Measurements from ENCODE around the gene TAAR2. TPM values are rescaled to one million over a fixed set of nuclear protein-coding genes. Genes with fewer than 3 reads are reported as not detected.
"Not testable (repeated sequence)": the region's sequence is repeated elsewhere in the genome, so short reads cannot be mapped to it uniquely, and the experiment has no call there.

Gene TAAR2, protein sequence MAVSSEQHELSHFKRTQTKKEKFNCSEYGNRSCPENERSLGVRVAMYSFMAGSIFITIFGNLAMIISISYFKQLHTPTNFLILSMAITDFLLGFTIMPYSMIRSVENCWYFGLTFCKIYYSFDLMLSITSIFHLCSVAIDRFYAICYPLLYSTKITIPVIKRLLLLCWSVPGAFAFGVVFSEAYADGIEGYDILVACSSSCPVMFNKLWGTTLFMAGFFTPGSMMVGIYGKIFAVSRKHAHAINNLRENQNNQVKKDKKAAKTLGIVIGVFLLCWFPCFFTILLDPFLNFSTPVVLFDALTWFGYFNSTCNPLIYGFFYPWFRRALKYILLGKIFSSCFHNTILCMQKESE
- not detected in 2 replicates for total RNA-seq (2014; rRNA removed; shearing (Covaris generic))
- polyA plus RNA-seq (2015; cell fraction: cytosol; rRNA removed): not detected in 2 replicates
- not detected in 2 replicates for polyA plus RNA-seq (2015; cell fraction: nucleus; rRNA removed)

DNA sequence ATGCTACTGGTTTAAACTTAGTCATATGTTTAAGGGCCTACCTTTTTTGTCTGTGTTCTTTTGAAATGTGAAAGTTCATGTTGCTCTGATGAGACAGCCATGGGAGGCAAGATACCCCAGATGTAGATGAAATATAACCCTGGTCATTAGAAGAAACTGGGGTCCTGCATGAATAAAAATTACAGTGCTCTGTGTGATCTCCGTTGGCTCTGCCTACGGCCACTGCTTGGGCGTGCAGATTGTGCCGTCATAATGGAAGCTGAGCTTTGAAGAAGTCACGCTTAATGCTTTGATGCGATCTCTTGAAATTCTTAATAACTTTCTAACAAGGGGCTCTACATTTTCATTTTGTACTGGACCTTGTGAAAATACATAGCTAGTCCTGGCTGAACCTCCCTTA lies at the start of gene TAAR2:
Gene TAAR2, minus strand, starts transcription at position 101 of the 400 bp plus-strand sequence. Its CDS starts 0 bp downstream, at position 101.
- no peak for DNase-seq (ENCODE audit: low read depth)

DNA sequence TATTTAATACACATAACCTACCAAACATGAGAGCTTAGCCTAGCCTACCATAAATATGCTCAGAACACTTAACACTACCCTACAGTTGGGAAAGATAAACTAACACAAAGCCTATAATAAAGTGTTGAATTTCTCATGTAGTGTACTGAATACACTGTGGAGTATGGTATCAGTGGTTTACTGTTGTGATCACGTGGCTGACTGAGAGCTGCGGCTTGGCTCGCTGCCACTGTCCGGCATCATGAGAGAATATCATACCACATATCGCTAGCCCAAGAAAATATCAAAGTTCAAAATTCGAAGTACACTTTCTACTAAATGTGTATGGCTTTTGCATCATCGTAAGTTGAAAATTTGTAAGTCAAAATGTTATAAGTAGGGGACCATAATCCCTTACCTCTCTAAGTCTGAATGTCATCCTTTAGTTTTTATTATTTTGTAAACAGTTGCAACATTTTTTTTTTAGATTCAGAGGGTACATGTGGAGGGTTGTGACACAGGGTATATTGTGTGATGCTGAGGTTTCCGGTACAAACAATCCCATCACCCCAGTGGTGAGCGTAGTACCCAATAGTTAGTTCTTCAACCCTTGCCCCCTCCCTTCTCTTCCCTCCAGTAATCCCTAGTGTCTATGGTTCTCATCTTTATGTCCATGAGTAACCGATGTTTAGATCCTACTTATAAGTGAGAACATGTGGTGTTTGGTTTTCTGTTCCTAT lies 49.5 kb upstream of the TAAR2 start:
- DNase-seq (ENCODE audit: low read depth): peak; percentile 46

DNA sequence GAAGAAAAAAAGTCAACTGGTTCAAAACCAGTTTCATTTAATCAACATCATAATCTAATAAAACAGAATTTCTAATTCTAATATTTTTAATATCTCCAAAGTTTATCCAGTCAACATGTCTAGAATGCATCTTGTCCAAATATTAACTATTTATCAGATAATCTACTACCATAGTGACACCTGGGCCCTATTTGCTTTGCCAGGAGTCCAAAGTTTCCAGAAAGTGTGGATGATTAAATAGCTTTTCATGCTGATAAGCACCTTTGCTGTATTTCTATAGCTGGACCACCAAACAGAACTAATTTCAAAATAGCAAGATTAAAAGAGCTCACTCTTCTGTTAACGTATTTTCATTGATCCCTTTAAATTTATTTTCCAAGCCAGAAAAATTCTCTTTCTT lies 47.2 kb upstream of the TAAR2 start:
- DNase-seq (ENCODE audit: low read depth): no peak

DNA sequence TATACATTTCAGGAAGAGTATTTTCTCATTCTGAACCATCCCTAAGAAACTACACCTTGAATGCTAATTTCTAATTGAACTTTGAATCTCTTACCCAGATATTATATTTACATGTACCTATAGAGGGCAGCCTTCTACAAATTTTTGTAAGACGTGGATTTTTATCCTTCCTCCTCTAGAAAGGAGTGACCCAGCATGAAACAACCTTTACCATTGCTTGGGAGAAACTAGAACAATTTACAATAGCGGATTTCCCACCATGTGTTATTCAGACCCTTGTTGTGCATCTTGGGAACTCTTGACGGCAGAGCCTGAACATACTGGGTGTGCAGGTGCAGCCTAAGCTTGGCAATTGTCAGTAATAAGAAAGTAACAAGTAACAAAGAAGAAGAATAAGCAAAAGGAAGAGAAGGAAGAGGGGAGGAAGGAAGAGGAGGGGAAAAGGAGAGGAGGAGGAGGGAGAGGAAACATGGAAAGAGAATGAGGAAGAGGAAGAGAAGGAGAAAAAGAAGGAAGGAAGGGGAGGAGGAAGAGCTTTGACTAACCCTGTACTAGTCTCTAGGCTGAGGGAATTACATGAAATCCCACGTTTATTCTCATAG lies 45.7 kb upstream of the TAAR2 start:
- peak; percentile 40 for DNase-seq (ENCODE audit: low read depth)

DNA sequence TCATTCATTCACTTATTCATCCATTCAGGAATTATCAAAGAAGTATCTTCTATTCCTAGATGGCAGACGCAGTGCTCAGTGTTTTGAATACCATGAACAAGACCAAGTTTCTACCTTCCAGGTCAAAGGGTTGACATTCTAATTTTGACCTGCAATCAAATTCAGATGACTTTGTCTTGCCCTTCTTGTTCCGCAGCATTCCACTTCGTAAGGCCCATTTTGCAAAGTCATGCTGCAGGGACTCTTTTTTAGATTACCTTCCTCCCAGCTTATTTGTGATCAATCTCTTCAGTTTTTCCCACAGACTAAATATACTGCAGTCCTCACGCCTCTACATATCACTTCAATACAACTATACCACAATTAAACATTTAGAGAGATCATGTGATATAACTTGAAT lies 42.0 kb upstream of the TAAR2 start:
- DNase-seq (ENCODE audit: low read depth): no peak

DNA sequence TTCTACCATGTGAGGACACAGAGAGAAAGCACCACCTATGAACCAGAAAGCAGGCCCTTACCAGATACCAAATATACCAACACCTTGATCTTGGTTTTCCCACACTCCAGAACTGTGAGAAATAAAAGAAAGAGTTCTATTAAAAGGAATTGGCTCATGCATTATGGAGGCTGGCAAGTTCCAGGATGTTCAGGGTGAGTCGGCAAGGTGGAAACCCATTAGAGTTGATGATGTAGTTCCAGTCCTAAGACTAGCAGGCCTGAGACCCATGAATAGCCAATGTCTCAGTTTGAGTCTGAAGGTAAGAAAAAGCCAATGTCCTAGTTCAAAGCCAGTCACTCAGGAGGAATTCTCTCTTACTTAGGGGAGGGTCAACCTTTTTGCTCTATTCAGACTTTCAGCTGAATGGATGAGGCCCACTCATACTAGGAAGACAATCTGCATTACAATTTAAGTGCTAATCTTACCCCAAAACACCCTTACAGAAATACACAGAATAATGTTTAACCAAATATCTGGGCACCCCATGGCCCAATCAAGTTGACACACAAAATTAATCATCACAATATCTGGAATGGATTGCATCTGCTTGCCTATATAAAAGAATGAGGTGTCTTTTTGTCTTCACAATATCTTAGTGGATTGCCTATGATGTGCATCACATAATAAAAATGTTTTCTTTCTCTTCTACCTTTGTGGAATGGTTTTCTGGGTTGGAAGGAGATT lies 40.4 kb upstream of the TAAR2 start:
- no peak for DNase-seq (ENCODE audit: low read depth)

DNA sequence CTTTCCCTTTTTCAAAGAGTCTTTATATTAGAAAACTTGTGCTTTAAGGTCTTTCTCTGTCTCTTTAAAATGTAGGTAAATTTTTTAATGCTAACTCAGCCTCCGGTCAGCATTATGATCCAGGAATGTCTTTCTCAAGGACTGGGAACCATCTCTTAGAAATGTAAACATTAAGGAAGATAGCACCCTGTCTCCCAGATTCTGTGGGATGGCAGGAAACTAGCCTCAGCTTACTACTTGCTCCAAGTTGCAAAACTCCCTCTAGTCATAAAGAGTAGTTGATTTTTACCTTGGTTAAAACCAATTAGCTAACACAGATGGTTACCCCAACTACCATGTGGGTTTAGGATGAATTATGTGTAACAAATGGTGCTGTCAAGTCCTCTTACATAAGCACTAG lies 39.6 kb upstream of the TAAR2 start:
- no peak for DNase-seq (ENCODE audit: low read depth)

DNA sequence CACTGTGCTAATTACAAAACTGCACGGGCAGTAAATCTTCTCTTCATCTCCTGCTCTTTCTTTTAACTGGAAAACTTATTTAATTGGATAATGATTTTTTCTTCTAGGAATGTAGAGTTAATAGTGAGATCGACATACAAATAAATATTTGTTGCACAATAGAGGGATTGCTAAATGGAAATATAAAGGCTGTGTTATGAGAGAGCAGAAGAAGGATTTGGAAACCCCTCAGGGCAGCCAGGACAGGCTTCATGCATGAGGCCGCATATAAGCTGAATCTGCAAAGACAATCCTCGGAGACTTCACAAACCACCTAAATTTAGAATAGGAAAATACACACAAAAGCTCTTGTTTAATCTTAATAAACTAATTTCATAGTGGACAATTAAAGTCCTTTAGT lies 37.8 kb upstream of the TAAR2 start:
- DNase-seq (ENCODE audit: low read depth): no peak

DNA sequence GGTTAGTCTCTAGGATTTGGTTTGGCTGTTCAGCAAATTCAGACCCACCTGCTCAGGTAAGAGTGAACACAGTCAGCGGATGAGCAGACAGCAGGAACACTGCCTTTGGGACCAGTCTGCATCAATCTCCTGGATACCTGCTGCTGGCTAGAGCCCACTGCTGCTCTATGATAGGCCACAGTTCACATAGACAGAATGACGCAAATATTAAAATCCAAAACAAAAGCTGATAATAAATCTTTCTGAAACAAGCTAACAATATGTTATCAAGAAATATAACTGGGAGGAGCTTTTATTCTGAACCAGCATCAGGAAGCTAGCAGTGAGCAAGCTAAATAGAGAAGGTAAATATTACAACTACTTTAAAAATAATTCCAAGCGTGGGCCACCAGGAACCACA lies 35.0 kb upstream of the TAAR2 start, which contains the start of gene TAAR1:
Gene TAAR1, minus strand, starts transcription at position 101 of the 400 bp plus-strand sequence. CDS start 13,179 bp downstream, outside the sequence.
- DNase-seq (ENCODE audit: low read depth): no peak

DNA sequence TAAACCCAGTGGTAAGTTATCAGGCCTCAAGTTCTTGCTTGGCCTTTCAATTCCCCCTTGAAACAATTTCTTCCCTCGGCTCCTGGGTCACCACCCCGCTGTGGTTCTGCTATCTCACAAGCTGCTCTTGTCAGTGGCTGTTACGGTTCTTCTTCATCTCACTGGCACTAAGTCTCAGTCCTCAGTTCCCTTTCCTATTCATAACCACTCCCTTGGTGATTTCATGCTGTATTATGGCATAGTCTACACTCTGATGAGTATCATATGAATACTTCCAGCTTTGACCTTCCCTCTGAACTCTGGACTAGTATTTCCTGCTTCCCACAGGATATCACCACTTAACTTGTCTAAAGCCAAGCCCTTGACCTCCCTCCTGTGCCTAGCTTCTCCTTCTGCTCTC lies 27.0 kb upstream of the TAAR2 start:
- DNase-seq (ENCODE audit: low read depth): no peak

DNA sequence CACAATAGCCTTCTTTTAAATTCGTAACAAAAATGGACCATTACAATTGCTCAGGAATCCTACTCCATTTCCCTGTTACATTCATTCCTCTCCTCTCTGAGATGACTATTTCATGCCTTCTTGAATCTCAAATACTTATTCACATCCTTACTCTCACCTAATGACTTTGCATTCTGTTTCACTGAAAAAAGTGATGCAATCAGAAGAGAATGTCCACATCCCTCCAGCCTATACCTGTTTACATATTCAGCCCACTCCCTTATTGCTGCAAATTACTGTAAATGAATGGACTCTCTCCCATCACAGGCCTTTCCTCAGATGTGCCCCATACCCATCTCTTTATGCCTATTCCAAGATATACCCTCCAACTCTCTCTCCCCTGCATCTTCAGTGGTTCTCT lies 26.4 kb upstream of the TAAR2 start:
- DNase-seq (ENCODE audit: low read depth): no peak

DNA sequence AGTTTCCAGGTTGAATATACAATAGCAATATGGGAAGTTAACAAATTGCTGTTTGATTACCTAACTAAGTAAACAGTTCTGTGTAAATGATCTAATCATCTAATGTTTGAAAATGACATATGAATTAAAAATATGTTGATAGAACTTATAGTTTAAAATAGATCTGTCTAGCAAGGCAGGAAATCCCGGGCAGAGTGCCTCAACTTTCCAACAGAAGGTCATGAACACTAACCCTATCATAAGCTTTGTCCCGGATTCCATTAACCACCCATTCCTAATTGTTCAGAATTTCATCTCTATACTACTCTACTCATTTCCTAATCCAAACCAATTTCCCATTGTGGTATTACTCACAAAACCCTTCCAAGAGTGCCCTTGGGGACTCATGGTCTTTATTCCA lies 24.8 kb upstream of the TAAR2 start:
- DNase-seq (ENCODE audit: low read depth): no peak

DNA sequence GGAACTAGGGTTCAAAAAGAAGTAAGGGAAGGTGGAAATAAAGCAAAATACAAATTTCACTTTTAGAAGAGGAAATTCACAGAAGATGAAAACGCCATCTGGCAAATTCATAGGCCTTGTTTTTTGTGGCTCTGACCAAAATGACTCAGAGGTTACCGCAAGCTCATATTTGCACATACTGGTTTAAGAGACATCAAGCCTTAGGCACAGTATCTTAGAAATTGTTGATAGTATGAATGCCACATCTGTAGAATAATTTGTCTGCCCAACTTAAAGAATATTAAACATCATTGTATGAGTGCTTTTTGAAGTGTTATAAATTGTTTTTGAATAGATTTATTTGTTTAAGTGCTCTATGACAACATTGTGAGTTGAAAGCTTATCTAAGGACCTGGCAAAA lies 24.3 kb upstream of the TAAR2 start:
- peak; percentile 79 for DNase-seq (ENCODE audit: low read depth)

DNA sequence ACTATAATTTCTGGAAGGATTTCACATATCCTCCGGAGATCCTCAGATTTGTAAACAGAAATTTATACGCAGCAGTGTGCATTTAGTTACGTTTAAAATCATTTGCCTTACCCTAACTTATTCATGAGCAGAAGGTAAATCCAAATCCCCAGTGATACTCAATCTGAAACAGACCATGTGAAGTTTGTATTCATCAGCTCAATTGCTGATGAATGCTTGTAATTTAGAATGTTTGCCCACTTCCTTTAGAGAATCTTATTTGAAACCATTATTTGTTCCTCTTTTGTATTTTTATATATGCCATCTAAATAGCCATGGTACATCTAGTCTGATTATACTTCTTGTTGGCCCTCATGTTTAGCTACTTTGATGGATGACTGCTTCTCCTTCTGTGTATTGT lies 19.5 kb upstream of the TAAR2 start:
- no peak for DNase-seq (ENCODE audit: low read depth)

DNA sequence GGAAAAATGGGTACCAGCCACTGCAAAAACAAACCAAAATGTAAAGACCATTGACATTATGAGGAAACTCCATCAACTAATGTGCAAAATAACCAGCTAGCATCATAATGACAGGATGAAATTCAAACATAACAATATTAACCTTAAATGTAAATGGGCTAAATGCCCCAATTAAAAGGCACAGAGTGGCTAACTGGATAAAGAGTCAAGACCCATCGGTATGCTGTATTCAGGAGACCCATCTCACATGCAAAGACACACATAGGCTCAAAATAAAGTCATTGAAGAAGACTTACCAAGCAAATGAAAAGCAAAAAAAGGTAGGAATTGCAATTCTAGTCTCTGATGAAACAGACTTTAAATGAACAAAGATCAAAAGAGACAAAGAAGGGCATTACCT lies 13.1 kb upstream of the TAAR2 start:
- DNase-seq (ENCODE audit: low read depth): not testable (repeated sequence)

DNA sequence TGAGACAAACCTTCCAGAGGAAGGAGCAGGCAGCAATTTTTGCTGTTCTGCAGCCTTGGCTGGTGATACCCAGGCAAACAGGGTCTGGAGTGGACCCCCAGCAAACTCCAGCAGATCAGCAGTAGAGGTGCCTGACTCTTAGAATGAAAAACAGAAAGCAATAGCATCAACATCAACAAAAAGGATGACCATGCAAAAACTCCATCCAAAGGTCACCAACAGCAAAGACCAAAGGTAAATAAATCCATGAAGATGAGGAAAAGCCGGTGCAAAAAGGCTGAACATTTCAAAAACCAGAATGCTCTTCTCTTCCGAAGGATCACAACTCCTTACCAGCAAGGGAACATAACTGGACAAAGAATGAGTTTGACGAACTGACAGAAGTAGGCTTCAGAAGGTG lies 11.8 kb upstream of the TAAR2 start:
- not testable (repeated sequence) for DNase-seq (ENCODE audit: low read depth)

DNA sequence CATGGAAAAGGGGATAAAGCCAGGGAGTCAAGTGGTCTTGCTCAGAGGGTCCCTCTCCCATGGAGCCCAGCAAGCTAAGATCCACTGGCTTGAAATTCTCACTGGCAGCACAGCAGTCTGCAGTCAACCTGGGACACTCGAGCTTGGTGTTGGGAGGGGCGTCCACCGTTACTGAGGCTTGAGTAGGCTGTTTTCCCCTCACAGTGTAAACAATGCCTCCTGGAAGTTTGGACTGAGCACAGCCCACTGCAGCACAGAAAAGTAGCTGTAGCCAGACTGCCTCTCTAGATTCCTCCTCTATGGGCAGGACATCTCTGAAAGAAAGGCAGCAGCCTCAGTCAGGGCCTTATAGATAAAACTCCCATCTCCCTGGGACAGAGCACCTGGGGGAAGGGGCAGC lies 11.2 kb upstream of the TAAR2 start:
- not testable (repeated sequence) for DNase-seq (ENCODE audit: low read depth)

DNA sequence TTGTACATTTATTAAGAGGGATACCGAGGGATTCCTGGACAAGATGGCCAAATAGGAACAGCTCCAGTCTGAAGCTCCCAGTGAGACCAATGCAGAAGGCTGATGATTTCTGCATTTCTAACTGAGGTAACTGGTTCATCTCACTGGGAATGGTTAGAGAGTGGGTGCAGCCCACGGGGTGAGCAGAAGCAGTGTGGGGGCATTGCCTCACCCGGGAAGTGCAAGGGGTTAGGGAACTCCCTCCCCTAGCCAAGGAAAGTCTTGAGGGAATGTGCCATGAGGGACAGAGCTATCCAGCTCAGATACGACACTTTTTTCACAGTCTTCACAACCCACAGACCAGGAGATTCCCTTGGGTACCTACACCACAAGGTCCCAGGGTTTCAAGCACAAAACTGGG lies 10.7 kb upstream of the TAAR2 start:
- no peak for DNase-seq (ENCODE audit: low read depth)

DNA sequence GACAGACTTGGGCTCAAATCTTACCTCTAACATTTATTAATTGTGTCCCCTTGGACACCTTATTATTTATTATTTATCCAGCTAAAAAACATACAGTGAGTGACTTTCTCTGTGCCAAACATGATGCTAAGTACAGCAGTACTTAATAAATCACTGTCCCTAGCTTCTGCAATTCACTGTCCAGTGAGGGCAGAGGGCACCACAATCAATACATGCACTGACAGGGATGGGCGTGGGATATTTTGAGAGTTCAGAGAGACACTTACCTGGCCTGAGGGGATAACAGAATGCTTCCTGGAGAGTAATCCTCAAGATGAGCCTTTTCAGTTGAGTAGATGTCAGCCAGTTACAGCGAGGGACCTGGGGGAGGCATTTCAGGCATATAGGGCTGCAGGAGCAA lies 9.3 kb upstream of the TAAR2 start:
- no peak for DNase-seq (ENCODE audit: low read depth)

DNA sequence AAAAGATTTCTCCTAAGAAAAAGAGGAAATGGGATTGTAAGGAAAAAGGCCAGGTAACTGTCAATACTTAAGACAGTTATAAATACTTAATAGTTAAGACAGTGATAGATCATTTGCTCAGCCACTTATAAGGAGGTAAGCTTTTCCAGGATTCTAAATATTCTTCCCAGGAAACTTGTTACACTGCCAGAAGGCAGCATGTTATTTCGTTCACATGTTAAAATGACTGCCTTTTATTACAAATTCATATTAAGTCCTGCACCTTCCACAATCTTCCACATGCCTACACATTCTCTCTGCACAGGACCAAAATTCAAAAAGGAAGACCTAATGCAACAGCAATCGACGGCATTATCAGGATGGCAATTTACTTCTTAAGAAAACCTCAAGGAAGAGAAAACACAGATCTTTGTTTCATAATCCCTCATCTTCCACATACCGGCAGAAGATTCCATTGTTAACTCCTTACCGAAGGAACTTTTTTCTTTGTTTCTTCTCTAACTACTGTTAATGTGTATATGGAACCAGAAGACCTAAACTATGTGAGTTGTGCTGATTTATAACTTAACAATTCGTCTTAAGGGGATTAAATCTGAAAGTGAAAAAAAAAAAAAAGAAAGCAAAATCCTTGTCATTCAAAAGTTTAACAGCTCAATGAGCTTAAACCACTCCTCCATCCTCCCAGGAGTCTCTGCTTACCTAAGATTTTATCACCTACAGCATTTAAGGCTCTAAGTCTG lies 799 bp downstream of the TAAR2 start:
- no peak for DNase-seq (ENCODE audit: low read depth)

DNA sequence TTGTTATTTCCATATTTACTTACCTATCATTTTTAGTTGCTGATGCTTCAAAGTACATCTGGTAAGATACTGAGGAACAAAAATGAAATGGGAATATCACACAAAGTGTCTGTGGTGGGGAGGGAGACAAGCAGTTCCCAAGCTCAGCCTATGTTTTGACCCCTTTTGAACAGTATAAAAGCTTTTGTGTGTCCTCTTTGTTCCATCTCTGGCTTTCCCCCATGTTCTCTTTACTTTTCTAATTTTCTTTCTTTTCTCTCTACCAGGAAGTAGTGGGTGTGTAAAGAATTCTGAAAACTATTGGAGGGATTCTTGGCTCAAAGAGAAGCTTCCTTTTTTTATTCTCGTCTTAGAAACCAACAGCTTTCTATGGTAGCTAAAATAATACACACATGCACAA lies 7.4 kb downstream of the TAAR2 start:
- DNase-seq (ENCODE audit: low read depth): no peak
